CD4-positive, alpha-beta memory T cell (primary cell): Measurements from ENCODE around the gene CNDP2. TPM values are rescaled to one million over a fixed set of nuclear protein-coding genes. Genes with fewer than 3 reads are reported as not detected.

Experiments used
- CTCF ChIA-PET: fragments of 350-600 bp; sonication (Branson Sonifier 250); formaldehyde crosslinking; loops from one replicate; lab custom pipeline; 2021; ENCODE audit warnings: inconsistent platforms; ENCODE audit not compliant: partially characterized antibody; lab: Charles Lee
- POLR2A ChIA-PET: fragments of 350-600 bp; sonication (Branson Sonifier 250); formaldehyde crosslinking; loops from one replicate; lab custom pipeline; 2021; ENCODE audit not compliant: partially characterized antibody; lab: Charles Lee
- DNase-seq, 5 donors: peaks; one replicate each; pipeline versions ENCODE4 v3.0.0 to v3.0.0-alpha.2; 2020 to 2022; ENCODE audit warnings: mixed read lengths in 1 of 5
- H3K27ac ChIP-seq: one replicate; pipeline ENCODE4 v1.7.0; 2013; ENCODE audit warnings: low read depth, low read length
- H3K27me3 ChIP-seq: 2 replicates; pipeline ENCODE4 v1.7.0; 2013; ENCODE audit warnings: mild to moderate bottlenecking, low read length, moderate library complexity; ENCODE audit not compliant: insufficient read depth
- H3K36me3 ChIP-seq: 2 replicates; pipeline ENCODE4 v1.7.0; 2013; ENCODE audit warnings: mild to moderate bottlenecking, low read length, moderate library complexity; ENCODE audit not compliant: insufficient read depth
- H3K4me1 ChIP-seq: 2 replicates; pipeline ENCODE4 v1.7.0; 2013; ENCODE audit warnings: mild to moderate bottlenecking, low read length, moderate library complexity; ENCODE audit not compliant: insufficient read depth
- H3K4me3 ChIP-seq, 2 donors: one replicate each; pipeline ENCODE4 v1.7.0; 2013; ENCODE audit warnings: low read length in 2 of 2, mild to moderate bottlenecking in 1 of 2
- H3K9me3 ChIP-seq, 2 donors: one replicate each; pipeline ENCODE4 v1.7.0; 2013; ENCODE audit warnings: low read length in 2 of 2, control low read depth in 1 of 2; ENCODE audit not compliant: control insufficient read depth in 1 of 2
- H3K27ac Mint-ChIP-seq, 7 donors: one replicate each; pipeline ENCODE4 v1.8.0; 2020 to 2021; ENCODE audit warnings: mixed read lengths in 7 of 7, mild to moderate bottlenecking in 6 of 7, inconsistent platforms in 3 of 7, moderate library complexity in 3 of 7
- H3K27me3 Mint-ChIP-seq, 2 donors: one replicate each; pipeline ENCODE4 v1.8.0; 2020 to 2021; ENCODE audit warnings: mixed read lengths in 2 of 2
- H3K36me3 Mint-ChIP-seq, 2 donors: one replicate each; pipeline ENCODE4 v1.8.0; 2020 to 2021; ENCODE audit warnings: mixed read lengths in 2 of 2, inconsistent platforms in 1 of 2, mild to moderate bottlenecking in 1 of 2
- H3K4me1 Mint-ChIP-seq, 4 donors: one replicate each; pipeline ENCODE4 v1.8.0; 2020 to 2021; ENCODE audit warnings: mixed read lengths in 4 of 4, mild to moderate bottlenecking in 1 of 4
- H3K4me3 Mint-ChIP-seq, 8 donors: one replicate each; pipeline ENCODE4 v1.8.0; 2020 to 2021; ENCODE audit warnings: mixed read lengths in 8 of 8, mild to moderate bottlenecking in 7 of 8, moderate library complexity in 6 of 8, inconsistent platforms in 3 of 8
- H3K9me3 Mint-ChIP-seq, 8 donors: one replicate each; pipeline ENCODE4 v1.8.0; 2020 to 2021; ENCODE audit warnings: mixed read lengths in 8 of 8, mild to moderate bottlenecking in 5 of 8, inconsistent platforms in 3 of 8, moderate library complexity in 1 of 8
- intact Hi-C: fragments of 100-400 bp; cut with micrococcal nuclease; formaldehyde crosslinking; loops from one replicate; pipeline ENCODE4 v1.15.1; 2023
- polyA plus RNA-seq, 2 donors: library from polyadenylated mRNA; unstranded; fragments of 300-500 nt; fragmentation: Illumina TruSeq; gene quantifications; one replicate each; pipeline ENCODE4 v1.2.3, GENCODE V29; 2021
- total RNA-seq, 2 experiments: library from RNA; stranded (reverse); gene quantifications; one replicate each; pipeline ENCODE4 v1.2.3, GENCODE V29; 2021

CNDP2 gene
- total and polyA plus RNA-seq, 4 experiments from 2014 or later, result 123 to 153 (median 141) TPM

- H3K9me3 ChIP-seq, result no peaks in the 10 kb centered on the region
- no peak overlapping the region for H3K4me3 ChIP-seq
- Mint-ChIP-seq H3K27me3 (peaks cover 18 to 20% of the 10 kb centered on the region in 2 donors), H3K9me3 (peaks cover 0 to 18% (median 6%) of the 10 kb centered on the region in 8 donors), H3K27ac (no peak overlapping the region), H3K4me1 (no peaks in the 10 kb centered on the region), H3K4me3 (no peak overlapping the region), H3K36me3 (no peaks in the 10 kb centered on the region)
- DNase-seq, result no peak
- CTCF ChIA-PET, result no interaction called here
- POLR2A ChIA-PET, result no interaction called here
- H3K36me3 ChIP-seq, result no peaks in the 10 kb centered on the region
- no peaks in the 10 kb centered on the region for H3K4me1 ChIP-seq
- no peak overlapping the region for H3K27ac ChIP-seq
- intact Hi-C loops, result no loop called here
- H3K27me3 ChIP-seq, result no peaks in the 10 kb centered on the region
Measured at GRCh38 chr18:74567822-74568221, 71.7 kb downstream of the CNDP2 start.

DNA sequence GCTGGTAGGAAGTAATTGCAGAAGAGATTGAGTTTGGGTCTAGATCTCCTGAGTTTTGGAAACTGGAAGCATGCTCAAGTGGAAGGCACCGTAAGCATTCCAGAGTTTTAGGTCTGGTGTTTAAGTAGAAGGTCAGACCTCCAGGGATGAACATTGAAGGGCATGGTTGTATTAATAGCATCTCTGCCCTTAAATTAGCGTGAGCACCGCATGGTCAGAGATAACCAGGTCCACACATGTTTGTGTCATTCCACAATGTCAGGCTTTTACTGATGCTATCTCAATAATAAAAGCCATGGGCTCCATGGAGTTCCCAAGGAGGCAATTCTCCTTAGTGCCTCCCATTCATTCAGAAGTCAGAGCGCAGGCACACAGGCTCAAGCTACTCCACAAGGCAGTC lies 73.2 kb downstream of the CNDP2 start:
- Mint-ChIP-seq H3K36me3 (no peaks in the 10 kb centered on the region), H3K4me1 (peaks cover 0 to 3% (median 0%) of the 10 kb centered on the region in 4 donors), H3K9me3 (peaks cover 0 to 18% (median 6%) of the 10 kb centered on the region in 8 donors), H3K27ac (no peak overlapping the region), H3K4me3 (no peak overlapping the region), H3K27me3 (peaks cover 20 to 25% of the 10 kb centered on the region in 2 donors)
- H3K27me3 ChIP-seq, result no peaks in the 10 kb centered on the region
- no peaks in the 10 kb centered on the region for H3K9me3 ChIP-seq
- H3K36me3 ChIP-seq, result no peaks in the 10 kb centered on the region
- ChIA-PET CTCF (interaction anchor here (1.1 kb wide), 1 partner anchor 18 kb away, joined by 4 read pairs; no protein-coding TSS in a partner anchor), POLR2A (no interaction called here)
- DNase-seq, result no peak
- H3K4me1 ChIP-seq, result no peaks in the 10 kb centered on the region
- H3K27ac ChIP-seq, result no peak overlapping the region
- intact Hi-C loops, result no loop called here
- H3K4me3 ChIP-seq, result no peak overlapping the region

DNA sequence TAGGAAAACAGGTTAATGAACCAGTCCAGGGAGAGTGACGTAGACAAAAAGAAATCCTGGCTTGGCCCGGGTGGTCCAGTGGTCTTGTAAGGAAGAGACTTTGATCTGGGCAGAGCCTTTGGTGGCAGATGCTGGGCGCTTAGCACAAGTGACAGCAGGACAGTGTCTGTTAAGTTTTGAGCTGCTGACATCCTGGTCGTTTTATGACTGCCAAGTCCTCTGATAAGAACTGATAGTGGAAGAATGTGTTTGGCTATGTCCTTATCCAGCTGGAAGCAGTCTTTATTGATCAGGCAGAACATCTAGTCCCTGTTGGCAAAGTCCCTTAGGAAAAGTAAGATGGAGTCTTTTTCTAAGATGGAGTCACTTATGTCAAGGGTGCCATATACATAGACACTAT lies 74.1 kb downstream of the CNDP2 start:
- Mint-ChIP-seq H3K27me3 (peaks cover 16 to 29% of the 10 kb centered on the region in 2 donors), H3K4me3 (no peak overlapping the region), H3K36me3 (no peaks in the 10 kb centered on the region), H3K27ac (peak overlapping the region in 1 of 7 donors; percentile 22), H3K9me3 (peaks cover 0 to 12% (median 6%) of the 10 kb centered on the region in 8 donors), H3K4me1 (peaks cover 0 to 3% (median 0%) of the 10 kb centered on the region in 4 donors)
- no peak for DNase-seq
- intact Hi-C loops, result no loop called here
- POLR2A ChIA-PET, result no interaction called here
- H3K27ac ChIP-seq, result no peak overlapping the region
- CTCF ChIA-PET, result interaction anchor here (0.6 to 1.1 kb wide), 2 partner anchors 19 to 44 kb away, joined by 3 to 4 read pairs; no protein-coding TSS in a partner anchor
- no peaks in the 10 kb centered on the region for H3K36me3 ChIP-seq
- no peaks in the 10 kb centered on the region for H3K27me3 ChIP-seq
- no peak overlapping the region for H3K4me3 ChIP-seq
- H3K9me3 ChIP-seq, result no peaks in the 10 kb centered on the region
- no peaks in the 10 kb centered on the region for H3K4me1 ChIP-seq

DNA sequence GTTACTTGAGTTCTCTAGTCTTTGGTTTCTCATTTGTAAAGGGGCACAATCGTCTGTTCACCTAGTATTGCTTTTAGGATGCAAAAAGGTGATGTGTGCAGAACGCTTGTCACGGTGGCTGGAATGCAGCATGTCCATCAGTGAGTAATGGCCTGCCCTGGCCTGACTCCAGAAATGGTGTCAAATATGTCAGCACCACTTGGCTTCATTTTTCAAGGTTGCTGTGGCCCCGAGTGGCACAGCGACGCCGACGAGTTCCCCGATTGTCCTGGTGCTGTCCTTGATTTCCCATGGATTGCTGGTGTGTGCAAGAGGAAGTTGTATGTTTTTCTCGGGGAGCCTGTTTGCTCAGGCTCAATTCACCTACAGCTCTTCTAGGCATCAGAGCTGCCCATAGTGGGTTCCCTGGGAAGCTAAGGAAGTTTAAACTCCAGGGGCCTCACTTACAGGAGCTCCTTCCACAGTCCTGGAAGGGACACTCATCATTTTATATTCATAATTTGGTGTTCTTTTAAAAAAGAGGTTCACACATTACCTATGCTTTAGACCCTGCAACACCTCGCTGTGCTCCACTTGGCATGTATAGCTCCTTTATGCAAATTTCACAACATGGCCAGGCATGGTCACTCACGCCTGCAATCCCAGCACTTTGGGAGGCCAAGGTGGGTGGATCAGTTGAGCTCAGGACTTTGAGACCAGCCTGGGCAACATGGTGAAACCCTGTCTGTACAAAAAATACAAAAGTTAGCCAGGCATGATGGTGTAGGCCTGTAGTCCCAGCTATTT lies 75.9 kb downstream of the CNDP2 start:
- Histone ChIP-seq H3K4me3 (no peak overlapping the region), H3K27me3 (no peaks in the 10 kb centered on the region), H3K36me3 (no peaks in the 10 kb centered on the region), H3K9me3 (no peaks in the 10 kb centered on the region), H3K4me1 (no peaks in the 10 kb centered on the region), H3K27ac (no peak overlapping the region)
- intact Hi-C loops, result no loop called here
- no peak for DNase-seq
- H3K27me3 Mint-ChIP-seq, result peaks cover 16 to 29% of the 10 kb centered on the region in 2 donors
- H3K9me3 Mint-ChIP-seq, result peaks cover 0 to 2% (median 0%) of the 10 kb centered on the region in 8 donors
- H3K36me3 Mint-ChIP-seq, result no peaks in the 10 kb centered on the region
- H3K4me1 Mint-ChIP-seq, result peaks cover 0 to 3% (median 0%) of the 10 kb centered on the region in 4 donors
- peak overlapping the region in 1 of 7 donors; percentile 15 for H3K27ac Mint-ChIP-seq
- ChIA-PET POLR2A (no interaction called here), CTCF (no interaction called here)
- H3K4me3 Mint-ChIP-seq, result no peak overlapping the region

- Mint-ChIP-seq H3K4me1 (peaks cover 0 to 3% (median 0%) of the 10 kb centered on the region in 4 donors), H3K9me3 (peaks cover 0 to 2% (median 0%) of the 10 kb centered on the region in 8 donors), H3K36me3 (no peaks in the 10 kb centered on the region), H3K4me3 (no peak overlapping the region), H3K27ac (no peak overlapping the region), H3K27me3 (peaks cover 14 to 28% of the 10 kb centered on the region in 2 donors)
- Histone ChIP-seq H3K27ac (no peak overlapping the region), H3K4me3 (no peak overlapping the region), H3K9me3 (no peaks in the 10 kb centered on the region), H3K4me1 (no peaks in the 10 kb centered on the region), H3K36me3 (no peaks in the 10 kb centered on the region), H3K27me3 (no peaks in the 10 kb centered on the region)
- CTCF ChIA-PET, result no interaction called here
- POLR2A ChIA-PET, result no interaction called here
- intact Hi-C loops, result no loop called here
- DNase-seq, result no peak
Measured at GRCh38 chr18:74573053-74573452, 76.9 kb downstream of the CNDP2 start.

Other genes starting within 250 kb of the CNDP2 start
- 10 to 100 TPM; 22.8 to 27.0 TPM for gene CYB5A, start 204.4 kb upstream of the CNDP2 start, total RNA-seq
- gene CYB5A, start 204.4 kb upstream of the CNDP2 start, polyA plus RNA-seq, result 10 to 100 TPM; 61.0 to 86.7 TPM
- not detected for gene C18orf63, start 180.5 kb upstream of the CNDP2 start, total RNA-seq
- not detected for gene C18orf63, start 180.5 kb upstream of the CNDP2 start, polyA plus RNA-seq
- gene DIPK1C, start 39.1 kb upstream of the CNDP2 start, total RNA-seq, result not detected
- gene DIPK1C, start 39.1 kb upstream of the CNDP2 start, polyA plus RNA-seq, result not detected
- not detected for gene CNDP1, start 38.1 kb downstream of the CNDP2 start, total RNA-seq
- not detected for gene CNDP1, start 38.1 kb downstream of the CNDP2 start, polyA plus RNA-seq
- 10 to 100 TPM; 25.8 to 26.9 TPM for gene ZNF407, start 101.5 kb downstream of the CNDP2 start, total RNA-seq
- gene ZNF407, start 101.5 kb downstream of the CNDP2 start, polyA plus RNA-seq, result 1 to 10 TPM; 1.8 to 4.9 TPM